Loucy (cell line): ENCODE data around the gene NIM1K.
"Not testable (repeated sequence)": the region's sequence is repeated elsewhere in the genome, so short reads cannot be mapped to it uniquely, and the experiment has no call there.

Source experiments
- H2AFZ ChIP-seq: fragments of 200-600 bp; sonication (generic); 2 replicates; pipeline ENCODE4 v1.6.0; 2016; ENCODE audit warnings: antibody characterized with exemption, mild to moderate bottlenecking, low read length, moderate library complexity
- H3F3A ChIP-seq: fragments of 200-600 bp; 2 replicates; pipeline ENCODE4 v1.6.0; 2016; ENCODE audit warnings: antibody characterized with exemption, low read depth, mild to moderate bottlenecking
- H3K27me3 ChIP-seq: fragments of 200-600 bp; sonication (generic); 2 replicates; pipeline ENCODE4 v1.6.1; 2014; ENCODE audit warnings: low read length, mild to moderate bottlenecking; ENCODE audit not compliant: insufficient read depth, poor library complexity, severe bottlenecking
- H3K36me3 ChIP-seq: fragments of 200-600 bp; sonication (generic); 2 replicates; pipeline ENCODE4 v1.6.1; 2016; ENCODE audit warnings: low read length; ENCODE audit not compliant: insufficient read depth
- H3K4me1 ChIP-seq: fragments of 200-600 bp; sonication (generic); 2 replicates; pipeline ENCODE4 v1.5.1; 2014; ENCODE audit warnings: low read length, mild to moderate bottlenecking; ENCODE audit not compliant: insufficient read depth, poor library complexity, severe bottlenecking
- H3K4me2 ChIP-seq: fragments of 200-600 bp; sonication (generic); 2 replicates; pipeline ENCODE4 v1.6.0; 2014; ENCODE audit warnings: antibody characterized with exemption, low read length, low read depth, mild to moderate bottlenecking; ENCODE audit not compliant: poor library complexity, severe bottlenecking
- H3K4me3 ChIP-seq: fragments of 200-600 bp; sonication (generic); 2 replicates; pipeline ENCODE4 v1.5.1; 2014; ENCODE audit warnings: low read length, mild to moderate bottlenecking, mixed read lengths; ENCODE audit not compliant: poor library complexity, severe bottlenecking
- H3K79me2 ChIP-seq: fragments of 200-600 bp; sonication (generic); 2 replicates; pipeline ENCODE4 v1.6.1; 2014; ENCODE audit warnings: low read length; ENCODE audit not compliant: insufficient read depth
- H3K9ac ChIP-seq: fragments of 200-600 bp; sonication (generic); 2 replicates; pipeline ENCODE4 v1.6.0; 2014; ENCODE audit warnings: mild to moderate bottlenecking, low read depth, low read length, moderate library complexity; ENCODE audit not compliant: poor library complexity, severe bottlenecking
- H3K9me2 ChIP-seq: fragments of 200-600 bp; sonication (generic); replicated peaks from 2 replicates; pipeline ENCODE4 v1.6.1; 2016; ENCODE audit warnings: low read depth, low read length, mixed read lengths
- H3K9me3 ChIP-seq: fragments of 200-600 bp; sonication (generic); 2 replicates; pipeline ENCODE4 v1.6.1; 2014; ENCODE audit warnings: mild to moderate bottlenecking, antibody characterized with exemption, low read length, low read depth; ENCODE audit not compliant: insufficient read depth
- H4K20me1 ChIP-seq: fragments of 200-600 bp; sonication (generic); 2 replicates; pipeline ENCODE4 v1.6.0; 2014; ENCODE audit warnings: antibody characterized with exemption, low read length, mild to moderate bottlenecking; ENCODE audit not compliant: insufficient read depth, poor library complexity, severe bottlenecking
- CTCF ChIP-seq: fragments of 200-600 bp; sonication (generic); conservative IDR thresholded peaks from 2 replicates; pipeline ENCODE4 v1.5.1; 2014; ENCODE audit warnings: mild to moderate bottlenecking, antibody characterized with exemption, low read length
- EZH2phosphoT487 ChIP-seq: fragments of 200-600 bp; IDR thresholded peaks from 2 replicates; pipeline ENCODE4 v1.6.1; 2018; ENCODE audit warnings: antibody characterized with exemption, mild to moderate bottlenecking, moderate library complexity, borderline replicate concordance

NIM1K gene

GRCh38 chr5:43258116-43258515 lies 66.1 kb downstream of the NIM1K start:
- Histone ChIP-seq H3K36me3 (no peaks in the 10 kb centered on the region), H3F3A (no peaks in the 10 kb centered on the region), H4K20me1 (no peaks in the 10 kb centered on the region), H3K4me1 (no peaks in the 10 kb centered on the region), H3K27me3 (no peaks in the 10 kb centered on the region), H3K9me3 (no peaks in the 10 kb centered on the region), H3K4me3 (no peak overlapping the region), H3K9me2 (no peaks in the 10 kb centered on the region), H3K9ac (no peak overlapping the region), H3K79me2 (no peaks in the 10 kb centered on the region), H2AFZ (no peak overlapping the region), H3K4me2 (no peak overlapping the region)
- TF ChIP-seq CTCF (no peak), EZH2phosphoT487 (no peak)

GRCh38 chr5:43262269-43262668 lies 70.2 kb downstream of the NIM1K start:
- H3K4me3 ChIP-seq, H3K9ac ChIP-seq, H3K36me3 ChIP-seq, H2AFZ ChIP-seq, H3K4me1 ChIP-seq, H3K9me3 ChIP-seq, H3K9me2 ChIP-seq, H4K20me1 ChIP-seq, H3K79me2 ChIP-seq, H3F3A ChIP-seq, H3K27me3 ChIP-seq, H3K4me2 ChIP-seq: not testable (repeated sequence)

- Histone ChIP-seq H3K9ac (no peak overlapping the region), H2AFZ (no peak overlapping the region), H3K4me1 (no peaks in the 10 kb centered on the region), H3F3A (no peaks in the 10 kb centered on the region), H3K4me3 (no peak overlapping the region), H3K9me3 (no peaks in the 10 kb centered on the region), H3K79me2 (no peaks in the 10 kb centered on the region), H3K4me2 (no peak overlapping the region), H3K27me3 (no peaks in the 10 kb centered on the region), H3K9me2 (no peaks in the 10 kb centered on the region), H4K20me1 (no peaks in the 10 kb centered on the region), H3K36me3 (no peaks in the 10 kb centered on the region)
- TF ChIP-seq CTCF = no peak
- TF ChIP-seq EZH2phosphoT487 = no peak
These were observed 76.3 kb downstream of the NIM1K start for GRCh38 chr5:43268188-43268820.

- Histone ChIP-seq H3K36me3 (no peaks in the 10 kb centered on the region), H3K9ac (no peak overlapping the region), H3K27me3 (no peaks in the 10 kb centered on the region), H3F3A (no peaks in the 10 kb centered on the region), H3K4me3 (no peak overlapping the region), H3K79me2 (no peaks in the 10 kb centered on the region), H4K20me1 (no peaks in the 10 kb centered on the region), H3K9me2 (no peaks in the 10 kb centered on the region), H3K4me2 (no peak overlapping the region), H2AFZ (no peak overlapping the region), H3K9me3 (no peaks in the 10 kb centered on the region), H3K4me1 (no peaks in the 10 kb centered on the region)
- TF ChIP-seq CTCF = no peak
- TF ChIP-seq EZH2phosphoT487 = no peak
These were observed 78.6 kb downstream of the NIM1K start for GRCh38 chr5:43270645-43271044.
